HG03558 (cell line): ENCODE measurements around the gene PXK.
A peak's percentile ranks its signal among the peaks of the same experiment; 100 is the strongest.
"Not testable (repeated sequence)": the region's sequence is repeated elsewhere in the genome, so short reads cannot be mapped to it uniquely, and the experiment has no call there.

ENCODE experiments used
- ATAC-seq: cut with Tn5 transposase; IDR thresholded peaks from one replicate; pipeline ENCODE4 v1.9.1; 2021; ENCODE audit warnings: moderate number of reproducible peaks; ENCODE audit not compliant: unreplicated experiment; ENCODE audit errors: extremely low read depth

Gene PXK

GRCh38 chr3:58411851-58412830 is 79.4 kb downstream of the PXK start:
- ATAC-seq: no peak

- ATAC-seq: no peak
Measured at GRCh38 chr3:58414538-58415197, 82.0 kb downstream of the PXK start.

GRCh38 chr3:58416191-58416590 is 83.5 kb downstream of the PXK start:
- ATAC-seq: no peak

GRCh38 chr3:58417075-58417474 is 84.4 kb downstream of the PXK start:
- no peak for ATAC-seq

- no peak for ATAC-seq
Measured at GRCh38 chr3:58418227-58418626, 85.5 kb downstream of the PXK start.

GRCh38 chr3:58419780-58420507 is 87.3 kb downstream of the PXK start:
- ATAC-seq: peak; percentile 67

- ATAC-seq: no peak
Measured at GRCh38 chr3:58421004-58421403, 88.3 kb downstream of the PXK start.

GRCh38 chr3:58422756-58423325 is 90.1 kb downstream of the PXK start:
- ATAC-seq: no peak

GRCh38 chr3:58424613-58425012 is 91.9 kb downstream of the PXK start:
- ATAC-seq: no peak

GRCh38 chr3:58425782-58426181 is 93.1 kb downstream of the PXK start:
- ATAC-seq: no peak

- no peak for ATAC-seq
Measured at GRCh38 chr3:58427661-58428361, 95.1 kb downstream of the PXK start.

- ATAC-seq: no peak
Measured at GRCh38 chr3:58429657-58430056, 97.0 kb downstream of the PXK start.

- no peak for ATAC-seq
Measured at GRCh38 chr3:58432905-58433304, 100.2 kb downstream of the PXK start.

GRCh38 chr3:58433400-58434167 is 100.9 kb downstream of the PXK start, which contains the start of gene PDHB:
Gene PDHB, minus strand, starts transcription at chr3:58433832. Its CDS starts 23 bp downstream, at chr3:58433809.
- ATAC-seq: peak; percentile 83

GRCh38 chr3:58434168-58434504 is 101.4 kb downstream of the PXK start:
- ATAC-seq: no peak

GRCh38 chr3:58434511-58434910 is 101.8 kb downstream of the PXK start:
- no peak for ATAC-seq

- no peak for ATAC-seq
Measured at GRCh38 chr3:58434990-58435389, 102.3 kb downstream of the PXK start.

- ATAC-seq: not testable (repeated sequence)
Measured at GRCh38 chr3:58437276-58437675, 104.6 kb downstream of the PXK start.

GRCh38 chr3:58440996-58441355 is 108.3 kb downstream of the PXK start:
- ATAC-seq: not testable (repeated sequence)
